HG03066 (cell line): ENCODE results near the gene AKT1S1.

ENCODE experiments used
- ATAC-seq: cut with Tn5 transposase; IDR thresholded peaks from one replicate; pipeline ENCODE4 v1.9.1; 2021; ENCODE audit warnings: low read depth; ENCODE audit not compliant: unreplicated experiment

The AKT1S1 gene

DNA sequence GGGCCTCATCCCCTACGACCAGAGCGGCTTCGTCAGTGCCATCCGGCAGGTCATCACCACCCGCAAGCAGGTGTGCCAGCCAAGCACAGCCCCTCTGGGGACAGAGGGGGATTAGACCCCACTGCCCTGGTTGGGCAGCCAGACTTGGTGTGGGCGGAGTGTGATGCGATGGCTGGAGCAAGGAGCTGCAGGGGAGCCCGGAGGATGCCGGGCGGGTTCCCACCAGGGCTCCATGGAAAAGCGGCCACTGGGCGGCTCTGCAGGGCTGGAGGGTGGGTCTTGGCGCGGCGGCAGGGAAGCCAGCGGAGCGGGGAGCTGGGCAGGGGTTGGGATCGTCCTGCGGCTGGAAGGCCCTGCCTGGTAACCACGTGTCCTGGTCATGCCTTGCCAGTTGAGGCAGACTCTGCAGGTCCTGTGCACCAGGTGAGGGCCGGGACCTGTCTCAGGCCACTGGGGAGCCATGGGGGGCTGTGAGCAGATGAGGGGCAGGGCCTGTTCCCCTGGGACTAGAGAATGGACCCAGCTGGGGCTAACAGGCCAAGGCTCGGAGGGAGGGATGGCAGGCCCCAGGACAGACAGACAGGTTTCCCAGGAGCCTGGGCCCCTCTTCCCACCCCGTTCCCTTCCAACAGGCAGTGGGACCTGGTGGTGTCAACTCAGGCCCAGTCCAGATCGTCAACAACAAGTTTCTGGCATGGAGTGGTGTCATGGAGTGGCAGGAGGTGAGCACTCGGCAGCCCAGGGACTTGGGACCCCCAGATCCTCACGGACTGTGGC lies 19.9 kb downstream of the AKT1S1 start:
- ATAC-seq, result no peak

- ATAC-seq, result no peak
Observed at GRCh38 chr19:49856574-49857021, 20.6 kb downstream of the AKT1S1 start.

GRCh38 chr19:49855676-49856573 lies 21.2 kb downstream of the AKT1S1 start:
- no peak for ATAC-seq

GRCh38 chr19:49855277-49855675 lies 21.9 kb downstream of the AKT1S1 start:
- ATAC-seq, result no peak

DNA sequence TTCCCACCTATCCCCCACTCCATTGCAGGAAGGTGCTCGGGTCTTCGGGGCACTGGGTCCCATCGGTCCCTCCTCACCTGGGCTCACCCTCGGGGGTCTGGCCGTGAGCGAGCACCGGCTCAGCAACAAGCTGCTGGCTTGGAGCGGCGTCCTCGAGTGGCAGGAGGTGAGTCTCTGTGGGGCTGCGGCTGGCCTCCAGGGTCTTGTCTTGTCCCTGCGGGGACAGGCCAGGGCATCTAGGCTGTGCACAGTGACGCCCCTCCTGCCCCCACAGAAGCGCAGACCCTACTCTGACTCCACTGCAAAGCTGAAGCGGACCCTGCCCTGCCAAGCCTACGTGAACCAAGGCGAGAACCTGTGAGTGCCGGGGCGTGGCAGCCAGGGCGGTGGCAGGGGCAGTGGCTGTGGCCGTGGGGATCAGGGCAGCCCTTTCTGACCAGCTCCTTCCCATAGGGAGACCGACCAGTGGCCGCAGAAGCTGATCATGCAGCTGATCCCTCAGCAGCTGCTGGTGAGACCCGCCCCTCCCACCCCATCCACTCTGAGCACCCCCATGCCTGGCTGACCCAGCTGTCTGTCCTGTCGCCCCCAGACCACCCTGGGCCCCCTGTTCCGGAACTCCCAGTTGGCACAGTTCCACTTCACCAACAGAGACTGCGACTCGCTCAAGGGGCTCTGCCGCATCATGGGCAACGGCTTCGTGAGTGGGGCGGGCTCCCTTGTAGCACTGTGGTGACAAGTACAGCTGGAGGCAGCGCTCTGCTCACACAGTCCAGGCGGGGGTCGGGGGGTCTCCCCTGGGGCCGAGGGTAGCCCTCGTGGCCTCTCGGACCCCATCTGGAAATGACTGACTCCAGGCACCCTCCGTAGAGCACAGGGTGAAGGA lies 22.5 kb downstream of the AKT1S1 start:
- no peak for ATAC-seq

- ATAC-seq, result no peak
Observed at GRCh38 chr19:49853852-49854377, 23.2 kb downstream of the AKT1S1 start.

DNA sequence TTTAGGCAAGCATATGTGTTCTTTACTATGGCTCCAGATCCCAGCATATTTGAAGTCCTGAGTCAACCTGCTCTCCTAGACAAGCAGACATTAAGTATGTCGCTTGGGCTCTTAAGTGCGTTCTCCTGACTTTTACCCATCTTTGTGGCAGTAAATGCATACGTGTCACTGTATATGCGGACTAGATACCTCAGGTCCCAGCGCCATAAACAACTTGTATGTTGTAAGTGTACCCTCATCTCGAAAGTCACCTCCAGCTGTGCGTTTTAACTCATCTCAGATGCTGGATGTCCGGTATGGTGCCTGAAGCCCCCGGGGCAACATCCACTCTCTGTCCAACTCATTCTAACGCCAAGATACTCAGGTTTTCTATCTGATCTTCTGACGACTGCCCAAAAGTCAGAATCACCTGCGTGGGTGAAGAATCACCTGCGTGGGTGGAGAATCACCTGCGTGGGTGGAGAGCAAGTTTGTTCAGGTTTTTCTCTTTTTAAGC lies 24.5 kb downstream of the AKT1S1 start:
- no peak for ATAC-seq

DNA sequence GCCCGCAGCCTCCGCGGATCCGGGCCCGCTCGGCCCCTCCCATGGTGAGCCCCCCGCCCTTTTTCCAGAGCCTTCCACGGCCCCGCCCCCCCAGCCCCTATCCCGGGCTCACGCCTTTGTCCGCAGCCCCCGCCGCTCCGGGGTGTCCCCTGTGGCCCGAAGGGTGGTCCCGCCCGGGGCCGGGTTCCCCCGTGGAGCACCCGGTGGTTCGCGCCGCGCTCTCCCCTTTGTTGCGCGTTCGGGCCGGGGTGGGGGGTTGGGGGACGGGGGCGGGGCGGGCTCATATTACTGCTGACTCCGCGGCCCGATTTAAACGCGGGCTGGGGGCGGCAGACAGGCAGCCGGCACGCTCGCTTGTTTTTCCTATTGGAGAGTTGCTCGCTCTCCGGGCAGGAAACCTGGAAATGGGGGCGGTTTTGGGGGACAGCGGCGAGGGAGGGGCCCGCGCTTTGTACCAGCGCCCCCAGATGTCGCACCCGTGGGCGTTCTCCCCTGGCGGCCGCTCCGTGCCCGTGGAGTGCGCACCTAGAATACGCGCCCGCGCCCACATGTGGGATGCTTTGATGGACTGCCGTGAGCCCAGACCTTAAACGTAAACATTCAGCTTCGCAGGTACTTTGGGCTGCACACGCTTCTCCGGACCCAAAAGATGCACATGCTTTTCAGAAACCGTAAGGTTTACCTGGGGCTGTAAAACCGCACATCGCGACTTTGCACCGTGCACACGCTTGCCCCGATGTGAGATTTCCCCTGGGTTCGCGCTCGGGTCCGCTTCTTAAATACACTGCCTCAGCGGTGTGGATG lies 25.5 kb downstream of the AKT1S1 start:
- ATAC-seq, result peak; percentile 9

GRCh38 chr19:49850487-49851342 lies 26.4 kb downstream of the AKT1S1 start, which contains the start of gene PTOV1:
Gene PTOV1 (plus strand): TSS chr19:49851159.
- peak; percentile 66 for ATAC-seq

- no peak for ATAC-seq
Observed at GRCh38 chr19:49850221-49850486, 27.0 kb downstream of the AKT1S1 start.

DNA sequence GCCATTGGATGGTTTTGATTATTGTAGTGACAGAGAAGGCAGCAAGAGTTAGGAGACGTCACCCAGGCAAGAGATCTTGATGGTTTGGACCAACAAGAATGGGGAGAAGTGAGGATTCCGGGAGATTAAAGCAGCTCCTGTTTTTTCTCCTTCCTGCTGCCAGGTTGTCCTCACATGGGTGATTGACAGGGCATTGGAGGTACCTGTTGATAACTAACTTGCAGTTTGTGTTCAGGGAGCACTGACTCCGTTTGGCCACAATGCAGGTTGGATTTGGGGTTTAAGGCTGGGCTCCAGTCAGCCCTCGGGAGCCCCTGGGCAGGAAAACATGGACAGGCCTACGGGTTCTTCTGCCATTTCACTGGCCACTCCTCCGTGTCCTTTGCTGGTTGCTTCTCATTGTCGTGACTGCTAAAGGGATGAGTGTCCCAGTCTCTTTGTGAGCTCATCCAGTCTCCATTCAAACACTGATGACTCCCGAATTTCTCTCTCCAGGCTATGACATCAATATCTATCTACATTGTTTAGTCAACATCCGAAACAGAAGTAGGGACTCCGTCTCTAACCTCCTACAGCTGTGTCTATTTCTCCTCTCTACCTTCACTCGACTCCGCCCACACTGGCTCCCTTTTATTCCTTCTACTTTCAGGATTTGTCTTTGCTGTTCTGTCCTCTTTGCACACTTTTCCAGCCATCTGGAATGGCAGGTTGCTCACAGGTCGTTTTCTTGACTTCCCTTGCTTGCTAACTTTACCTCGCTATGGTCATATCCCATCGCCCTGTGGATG lies 27.5 kb downstream of the AKT1S1 start:
- ATAC-seq, result no peak

- ATAC-seq, result no peak
Observed at GRCh38 chr19:49848938-49849337, 28.2 kb downstream of the AKT1S1 start.

DNA sequence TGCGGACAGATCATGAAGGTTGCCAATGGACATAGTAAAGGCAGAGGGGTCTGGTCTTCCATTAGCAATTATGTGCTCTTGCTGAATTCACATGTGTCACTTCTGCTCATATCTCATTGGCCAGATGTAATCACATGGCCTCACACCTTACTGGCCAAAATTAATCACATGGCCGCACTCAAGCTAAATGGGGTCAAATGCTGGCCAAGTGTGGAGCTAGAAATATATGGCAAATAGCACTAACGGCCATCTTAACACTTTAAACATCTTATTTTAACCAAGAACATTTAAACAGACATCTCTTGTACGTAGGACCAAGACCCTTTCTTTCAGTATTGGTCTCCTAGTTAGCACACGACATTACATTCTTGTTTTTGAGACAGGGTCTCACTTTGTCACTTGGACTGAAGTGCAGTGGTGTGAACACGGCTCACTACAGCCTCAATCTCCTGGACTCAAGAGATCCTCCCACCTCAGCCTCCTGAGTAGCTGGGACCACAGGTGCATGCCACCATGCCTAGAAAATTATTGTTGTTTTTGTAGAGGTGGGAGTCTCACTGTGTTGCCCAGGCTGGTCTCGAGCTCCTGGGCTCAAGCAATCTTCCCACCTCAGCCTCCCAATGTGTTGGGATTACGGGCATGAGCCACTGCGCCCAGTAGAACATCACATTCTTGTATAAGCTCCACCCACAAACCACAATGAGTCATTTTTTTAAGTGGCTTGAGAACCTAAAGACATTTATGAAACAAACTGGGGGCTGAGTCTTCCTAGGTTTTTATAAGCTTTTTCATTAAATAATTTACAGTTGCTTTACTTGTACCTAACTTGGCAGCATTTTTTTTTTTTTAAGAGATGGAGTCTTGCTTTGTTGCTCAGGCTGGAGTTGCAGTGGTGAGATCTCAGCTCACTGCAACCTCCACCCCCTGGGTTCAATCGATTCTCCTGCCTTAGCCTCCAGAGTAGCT lies 29.1 kb downstream of the AKT1S1 start:
- ATAC-seq, result no peak

- no peak for ATAC-seq
Observed at GRCh38 chr19:49846408-49846807, 30.7 kb downstream of the AKT1S1 start.

- no peak for ATAC-seq
Observed at GRCh38 chr19:49845414-49845813, 31.7 kb downstream of the AKT1S1 start.

- no peak for ATAC-seq
Observed at GRCh38 chr19:49844138-49845095, 32.7 kb downstream of the AKT1S1 start.
